WI38 (cell line): ENCODE results near the gene P2RX3.

ENCODE experiments used
- H3K4me3 ChIP-seq: 2 replicates; pipeline ENCODE4 v1.5.1; 2011; ENCODE audit warnings: low read depth, mild to moderate bottlenecking, control low read depth, low read length
- TF ChIP-seq, protein P1 (sequence below): IDR thresholded peaks from 2 replicates; pipeline ENCODE4 v1.5.1; 2012; ENCODE audit warnings: low read depth, mild to moderate bottlenecking, control low read depth, low read length

Gene P2RX3

GRCh38 chr11:57300785-57301184, 37.4 kb upstream of the P2RX3 start:
- H3K4me3 ChIP-seq = no peak overlapping the region
- TF ChIP-seq, protein P1, sequence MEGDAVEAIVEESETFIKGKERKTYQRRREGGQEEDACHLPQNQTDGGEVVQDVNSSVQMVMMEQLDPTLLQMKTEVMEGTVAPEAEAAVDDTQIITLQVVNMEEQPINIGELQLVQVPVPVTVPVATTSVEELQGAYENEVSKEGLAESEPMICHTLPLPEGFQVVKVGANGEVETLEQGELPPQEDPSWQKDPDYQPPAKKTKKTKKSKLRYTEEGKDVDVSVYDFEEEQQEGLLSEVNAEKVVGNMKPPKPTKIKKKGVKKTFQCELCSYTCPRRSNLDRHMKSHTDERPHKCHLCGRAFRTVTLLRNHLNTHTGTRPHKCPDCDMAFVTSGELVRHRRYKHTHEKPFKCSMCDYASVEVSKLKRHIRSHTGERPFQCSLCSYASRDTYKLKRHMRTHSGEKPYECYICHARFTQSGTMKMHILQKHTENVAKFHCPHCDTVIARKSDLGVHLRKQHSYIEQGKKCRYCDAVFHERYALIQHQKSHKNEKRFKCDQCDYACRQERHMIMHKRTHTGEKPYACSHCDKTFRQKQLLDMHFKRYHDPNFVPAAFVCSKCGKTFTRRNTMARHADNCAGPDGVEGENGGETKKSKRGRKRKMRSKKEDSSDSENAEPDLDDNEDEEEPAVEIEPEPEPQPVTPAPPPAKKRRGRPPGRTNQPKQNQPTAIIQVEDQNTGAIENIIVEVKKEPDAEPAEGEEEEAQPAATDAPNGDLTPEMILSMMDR = no peak

DNA sequence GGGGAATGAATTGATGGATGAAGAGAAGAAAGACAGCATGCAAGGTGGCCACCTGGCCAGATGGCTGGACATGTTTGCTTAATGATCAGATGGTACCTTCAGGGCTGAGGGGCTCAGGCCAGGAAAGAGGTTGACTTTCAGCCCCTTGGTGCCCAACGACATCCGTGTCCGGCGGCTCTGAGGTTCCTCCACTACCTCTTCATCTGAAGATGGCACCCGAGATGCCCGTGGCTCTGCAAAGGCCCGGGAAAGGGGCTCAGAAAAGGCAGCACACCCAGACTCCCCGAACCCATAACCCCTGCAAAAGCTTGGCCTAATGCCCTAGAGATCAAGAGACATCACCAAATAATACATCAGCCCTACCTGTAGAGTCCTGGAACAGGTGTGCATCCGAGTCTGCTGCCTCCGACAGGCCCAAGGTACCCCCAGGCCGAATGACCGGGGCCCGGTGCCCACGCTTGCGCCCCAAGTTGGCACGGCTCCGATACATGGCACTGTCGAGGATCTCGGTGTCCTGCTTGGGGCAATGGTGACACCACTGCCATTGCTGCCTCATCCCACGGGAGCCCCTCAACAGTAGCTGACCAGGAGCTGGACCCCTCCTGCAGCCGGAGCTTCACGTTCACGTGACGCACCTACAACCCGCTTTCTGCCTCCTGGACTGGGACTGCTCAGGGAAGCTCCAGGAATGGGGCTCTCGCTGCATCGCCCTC, 36.3 kb upstream of the P2RX3 start:
- TF ChIP-seq, protein P1 = no peak
- no peak overlapping the region for H3K4me3 ChIP-seq

DNA sequence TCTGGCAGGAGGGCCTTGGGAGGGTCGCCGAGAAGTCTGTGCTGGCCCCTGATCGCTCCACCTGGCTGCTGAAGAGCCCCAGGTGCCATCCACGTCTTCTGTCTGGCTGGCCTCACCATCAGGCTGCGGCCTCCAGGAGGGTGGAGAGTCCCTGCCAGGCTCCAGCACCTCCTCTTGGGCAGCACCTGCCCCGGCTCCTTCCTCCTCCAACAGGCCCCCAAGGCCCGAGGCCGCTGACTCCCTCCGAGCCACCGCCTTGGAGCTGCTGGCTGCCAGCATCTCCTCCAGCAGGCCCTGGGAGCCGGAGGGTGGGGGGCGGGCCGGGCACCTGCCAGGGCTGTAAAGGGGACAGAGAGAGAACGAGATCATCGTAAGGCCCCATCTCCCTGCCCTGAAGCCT, 35.7 kb upstream of the P2RX3 start:
- TF ChIP-seq, protein P1 = no peak
- H3K4me3 ChIP-seq = no peak overlapping the region

DNA sequence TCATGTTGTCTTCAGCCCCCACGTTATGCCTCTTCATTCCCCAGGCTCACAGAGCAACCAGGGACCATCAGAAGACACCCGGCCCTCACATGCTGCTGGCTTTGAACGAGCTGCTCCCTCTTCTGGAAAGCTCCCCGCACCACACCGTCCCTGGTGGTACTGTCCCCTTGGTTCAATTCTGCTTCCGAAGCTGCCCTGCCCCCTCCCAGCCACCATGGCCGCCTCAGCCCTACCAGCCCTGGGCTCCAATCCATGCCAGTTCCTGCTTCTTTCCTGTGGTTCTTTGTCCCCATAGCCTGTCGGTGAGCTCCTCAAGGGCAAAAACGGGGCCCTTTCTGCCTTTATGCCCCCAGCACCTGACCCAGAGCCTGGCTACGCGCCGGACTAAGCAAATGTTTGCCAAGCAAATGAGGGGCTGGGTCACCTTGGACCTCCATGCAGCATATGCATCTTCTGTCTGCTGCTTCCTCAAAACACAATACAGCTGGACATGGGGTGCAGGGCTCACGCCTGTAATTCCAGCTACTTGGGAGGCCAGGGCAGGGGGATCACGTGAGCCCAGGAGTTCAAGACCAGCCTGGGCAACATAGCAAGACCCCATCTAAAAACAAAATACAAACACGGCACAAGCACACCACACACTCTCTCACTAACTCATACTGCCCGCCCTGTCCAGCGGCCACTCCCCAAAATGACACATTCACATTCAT, 34.7 kb upstream of the P2RX3 start:
- no peak overlapping the region for H3K4me3 ChIP-seq
- TF ChIP-seq, protein P1 = no peak

- TF ChIP-seq, protein P1 = no peak
- no peak overlapping the region for H3K4me3 ChIP-seq
Observed at GRCh38 chr11:57303990-57304579, 34.1 kb upstream of the P2RX3 start.

GRCh38 chr11:57305523-57305922, 32.6 kb upstream of the P2RX3 start:
- H3K4me3 ChIP-seq = no peak overlapping the region
- TF ChIP-seq, protein P1 = no peak
